ENCODE data around the gene EIF2AK2. TPM values are rescaled to one million over a fixed set of nuclear protein-coding genes. Genes with fewer than 3 reads are reported as not detected.

Gene EIF2AK2
- polyA plus RNA-seq, 2 of the 4 experiments (the other 2 are of a cell fraction), result 29.8 to 47.2 TPM

GRCh38 chr2:37168217-37168981 lies 11.6 kb upstream of the EIF2AK2 start:
- peak; percentile 89 to 97 for ATAC-seq
- ChIA-PET CTCF (interaction anchor here (0.6 to 4.4 kb wide), 32 partner anchors 8 to 717 kb away, joined by 3 to 25 read pairs (median 4); partner anchors contain the start of genes EIF2AK2 and SULT6B1), POLR2A (no interaction called here)
- Histone ChIP-seq H3K4me1 (peaks cover 10% of the 10 kb centered on the region; the same call in 1 of the 3 replicates), H3K4me2 (peak overlapping the region; percentile 41), H3K4me3 (no peak overlapping the region), H3K27ac (peak overlapping the region; percentile 44 to 75), H3K9me3 (peaks cover 31% of the 10 kb centered on the region)
- peak; percentile 60 to 78 for DNase-seq (ENCODE audit: low read depth in 1 of 2, low spot score in 1 of 2)
- 45% methylated on average over 17 of the region's 17 CpGs for WGBS (ENCODE audit: missing lambda C conversion rate)
- FAIRE-seq, result peak; percentile 59
- TF ChIP-seq RCOR1 (IDR thresholded peaks at IDR 0.05; ENCODE audit: low read depth, low read length) (no peak), ELK1 (IDR thresholded peaks at IDR 0.05; ENCODE audit: low read depth, low read length) (no peak), EHF (CRISPR knock-in tag; IDR thresholded peaks at IDR 0.05) (no peak), MAX (IDR thresholded peaks at IDR 0.05) (no peak), FOSB (CRISPR knock-in tag; IDR thresholded peaks at IDR 0.05) (no peak), CHD4 (IDR thresholded peaks at IDR 0.05; ENCODE audit: borderline replicate concordance) (no peak), CHD2 (IDR thresholded peaks at IDR 0.05; ENCODE audit: low read length, partially characterized antibody) (no peak), JUN (IDR thresholded peaks at IDR 0.05) (peak in 1 of 2 experiments; percentile 30; a peak in 1 of 5 replicates), HDAC2 (IDR thresholded peaks at IDR 0.05) (no peak), SREBF2 (IDR thresholded peaks at IDR 0.05) (no peak), PBX3 (IDR thresholded peaks at IDR 0.05) (no peak), HOXB13 (CRISPR knock-in tag; IDR thresholded peaks at IDR 0.05; ENCODE audit: low read depth) (no peak), RAD21 (conservative IDR thresholded peaks at IDR 0.05 in 1 of 2, IDR thresholded peaks at IDR 0.05 in 1 of 2) (peak; percentile 72 to 83), HOXB5 (CRISPR knock-in tag; IDR thresholded peaks at IDR 0.05) (no peak), ZSCAN20 (CRISPR knock-in tag; IDR thresholded peaks at IDR 0.05) (no peak), EHMT2 (IDR thresholded peaks at IDR 0.05; ENCODE audit: low read depth) (no peak), NR3C1 (IDR thresholded peaks at IDR 0.05) (no peak), EP300 (IDR thresholded peaks at IDR 0.05) (no peak), BHLHE40 (IDR thresholded peaks at IDR 0.05; ENCODE audit: low read depth, low read length) (no peak), ESRRA (IDR thresholded peaks at IDR 0.05; ENCODE audit: borderline replicate concordance, low read length) (no peak), CEBPB (IDR thresholded peaks at IDR 0.05) (peak; percentile 88 to 92), CBX2 (IDR thresholded peaks at IDR 0.05; ENCODE audit: borderline replicate concordance, low read depth) (no peak), TP53 (CRISPR knock-in tag; IDR thresholded peaks at IDR 0.05) (no peak), SMC3 (IDR thresholded peaks at IDR 0.05) (peak; percentile 58), MAZ (IDR thresholded peaks at IDR 0.05; ENCODE audit: borderline replicate concordance, low read depth, low read length) (no peak), JUNB (IDR thresholded peaks at IDR 0.05) (no peak), ZFP36 (IDR thresholded peaks at IDR 0.05; ENCODE audit: borderline replicate concordance, partially characterized antibody) (no peak), FOSL2 (IDR thresholded peaks at IDR 0.05) (no peak), FOSL2 (CRISPR knock-in tag; IDR thresholded peaks at IDR 0.05) (no peak), PHF8 (IDR thresholded peaks at IDR 0.05; ENCODE audit: borderline replicate concordance, low read depth) (no peak), ZNF302 (CRISPR knock-in tag; IDR thresholded peaks at IDR 0.05) (no peak)
- TF ChIP-seq, protein P1, sequence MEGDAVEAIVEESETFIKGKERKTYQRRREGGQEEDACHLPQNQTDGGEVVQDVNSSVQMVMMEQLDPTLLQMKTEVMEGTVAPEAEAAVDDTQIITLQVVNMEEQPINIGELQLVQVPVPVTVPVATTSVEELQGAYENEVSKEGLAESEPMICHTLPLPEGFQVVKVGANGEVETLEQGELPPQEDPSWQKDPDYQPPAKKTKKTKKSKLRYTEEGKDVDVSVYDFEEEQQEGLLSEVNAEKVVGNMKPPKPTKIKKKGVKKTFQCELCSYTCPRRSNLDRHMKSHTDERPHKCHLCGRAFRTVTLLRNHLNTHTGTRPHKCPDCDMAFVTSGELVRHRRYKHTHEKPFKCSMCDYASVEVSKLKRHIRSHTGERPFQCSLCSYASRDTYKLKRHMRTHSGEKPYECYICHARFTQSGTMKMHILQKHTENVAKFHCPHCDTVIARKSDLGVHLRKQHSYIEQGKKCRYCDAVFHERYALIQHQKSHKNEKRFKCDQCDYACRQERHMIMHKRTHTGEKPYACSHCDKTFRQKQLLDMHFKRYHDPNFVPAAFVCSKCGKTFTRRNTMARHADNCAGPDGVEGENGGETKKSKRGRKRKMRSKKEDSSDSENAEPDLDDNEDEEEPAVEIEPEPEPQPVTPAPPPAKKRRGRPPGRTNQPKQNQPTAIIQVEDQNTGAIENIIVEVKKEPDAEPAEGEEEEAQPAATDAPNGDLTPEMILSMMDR (IDR thresholded peaks at IDR 0.05), result peak; percentile 81
- TF ChIP-seq, protein P2, sequence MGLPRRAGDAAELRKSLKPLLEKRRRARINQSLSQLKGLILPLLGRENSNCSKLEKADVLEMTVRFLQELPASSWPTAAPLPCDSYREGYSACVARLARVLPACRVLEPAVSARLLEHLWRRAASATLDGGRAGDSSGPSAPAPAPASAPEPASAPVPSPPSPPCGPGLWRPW (IDR thresholded peaks at IDR 0.05), result no peak
- TF ChIP-seq, protein P3, sequence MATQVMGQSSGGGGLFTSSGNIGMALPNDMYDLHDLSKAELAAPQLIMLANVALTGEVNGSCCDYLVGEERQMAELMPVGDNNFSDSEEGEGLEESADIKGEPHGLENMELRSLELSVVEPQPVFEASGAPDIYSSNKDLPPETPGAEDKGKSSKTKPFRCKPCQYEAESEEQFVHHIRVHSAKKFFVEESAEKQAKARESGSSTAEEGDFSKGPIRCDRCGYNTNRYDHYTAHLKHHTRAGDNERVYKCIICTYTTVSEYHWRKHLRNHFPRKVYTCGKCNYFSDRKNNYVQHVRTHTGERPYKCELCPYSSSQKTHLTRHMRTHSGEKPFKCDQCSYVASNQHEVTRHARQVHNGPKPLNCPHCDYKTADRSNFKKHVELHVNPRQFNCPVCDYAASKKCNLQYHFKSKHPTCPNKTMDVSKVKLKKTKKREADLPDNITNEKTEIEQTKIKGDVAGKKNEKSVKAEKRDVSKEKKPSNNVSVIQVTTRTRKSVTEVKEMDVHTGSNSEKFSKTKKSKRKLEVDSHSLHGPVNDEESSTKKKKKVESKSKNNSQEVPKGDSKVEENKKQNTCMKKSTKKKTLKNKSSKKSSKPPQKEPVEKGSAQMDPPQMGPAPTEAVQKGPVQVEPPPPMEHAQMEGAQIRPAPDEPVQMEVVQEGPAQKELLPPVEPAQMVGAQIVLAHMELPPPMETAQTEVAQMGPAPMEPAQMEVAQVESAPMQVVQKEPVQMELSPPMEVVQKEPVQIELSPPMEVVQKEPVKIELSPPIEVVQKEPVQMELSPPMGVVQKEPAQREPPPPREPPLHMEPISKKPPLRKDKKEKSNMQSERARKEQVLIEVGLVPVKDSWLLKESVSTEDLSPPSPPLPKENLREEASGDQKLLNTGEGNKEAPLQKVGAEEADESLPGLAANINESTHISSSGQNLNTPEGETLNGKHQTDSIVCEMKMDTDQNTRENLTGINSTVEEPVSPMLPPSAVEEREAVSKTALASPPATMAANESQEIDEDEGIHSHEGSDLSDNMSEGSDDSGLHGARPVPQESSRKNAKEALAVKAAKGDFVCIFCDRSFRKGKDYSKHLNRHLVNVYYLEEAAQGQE (IDR thresholded peaks at IDR 0.05), result no peak
